HL-60/S4 treated with retinoic acid at 250 ng/mL for 4 days and 3 days (cell line): ENCODE measurements around the gene C3orf20.

Source experiments
- in situ Hi-C: fragments of 300-500 bp; cut with MboI; formaldehyde crosslinking; loops from 2 replicates; pipeline ENCODE4 v1.7.0; 2022; ENCODE audit warnings: low sequenced_read_pairs

C3orf20 gene

DNA sequence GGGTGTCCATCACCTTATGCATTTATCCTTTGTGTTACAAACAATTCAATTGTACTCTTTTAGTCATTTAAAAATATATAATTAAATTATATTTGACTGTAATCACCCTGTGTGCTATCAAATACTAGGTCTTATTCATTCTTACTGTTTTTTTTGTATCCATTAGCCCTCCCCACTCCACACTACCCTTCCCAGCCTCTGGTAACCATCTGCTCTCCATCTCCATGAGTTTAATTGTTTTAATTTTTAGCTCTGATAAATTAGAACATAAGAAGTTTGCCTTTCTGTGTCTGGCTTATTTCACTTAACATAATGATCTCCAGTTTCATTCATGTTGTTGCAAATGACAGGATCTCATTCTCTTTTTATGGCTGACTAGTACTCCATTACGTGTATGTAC lies 16.8 kb downstream of the C3orf20 start:
- in situ Hi-C loops: no loop called here

DNA sequence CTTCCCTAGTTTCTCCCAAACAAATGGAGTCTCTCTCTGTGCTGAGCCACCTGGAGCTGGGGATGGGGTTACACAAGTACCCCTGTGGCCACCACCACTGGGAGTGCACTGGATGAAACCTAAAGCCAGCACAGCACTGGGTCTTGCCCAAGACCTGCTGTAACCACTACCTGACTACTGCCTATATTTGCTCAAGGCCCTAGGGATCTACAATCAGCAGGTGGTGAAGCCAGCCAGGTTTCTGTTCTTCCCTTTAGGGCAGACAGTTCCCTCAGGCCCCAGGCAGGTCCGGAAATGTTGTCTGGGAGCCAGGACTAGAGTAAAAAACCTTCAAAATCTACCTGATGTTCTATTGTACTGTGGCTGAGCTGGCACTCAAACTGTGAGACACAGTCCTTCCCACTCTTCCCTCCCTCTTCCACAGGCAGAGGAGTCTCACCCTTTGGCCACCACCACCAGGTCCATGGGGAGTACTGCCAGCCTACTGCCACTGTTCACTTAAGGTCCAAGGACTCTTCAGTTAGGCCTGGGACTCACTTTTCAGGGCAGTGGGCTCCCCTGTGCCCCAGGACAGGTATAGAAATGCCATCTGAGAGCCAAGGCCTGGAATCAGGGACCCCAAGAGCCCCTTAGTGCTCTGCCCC lies 23.8 kb downstream of the C3orf20 start:
- in situ Hi-C loops: no loop called here

DNA sequence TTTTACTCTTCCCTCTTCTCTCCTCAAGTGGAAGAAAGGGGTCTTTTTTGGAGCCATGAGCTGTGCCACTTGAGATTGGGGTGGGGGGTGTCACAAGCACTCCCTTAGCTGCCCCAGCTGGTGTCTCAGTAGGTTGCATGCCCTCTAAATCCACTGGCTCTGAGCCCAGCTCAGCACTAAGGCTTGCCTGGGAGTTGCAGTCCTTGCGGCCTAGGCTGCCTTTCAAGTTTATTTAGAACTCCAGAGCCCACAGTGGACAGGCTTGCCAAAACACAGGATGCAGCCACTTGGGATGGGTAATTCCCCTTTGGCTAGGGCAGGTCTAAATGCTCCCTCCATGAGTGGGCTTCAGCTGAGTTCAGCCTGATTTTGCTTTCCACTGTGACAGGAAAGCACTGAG lies 24.7 kb downstream of the C3orf20 start:
- in situ Hi-C loops: no loop called here

- in situ Hi-C loops: no loop called here
These were observed 25.9 kb downstream of the C3orf20 start for GRCh38 chr3:14700891-14701290.

DNA sequence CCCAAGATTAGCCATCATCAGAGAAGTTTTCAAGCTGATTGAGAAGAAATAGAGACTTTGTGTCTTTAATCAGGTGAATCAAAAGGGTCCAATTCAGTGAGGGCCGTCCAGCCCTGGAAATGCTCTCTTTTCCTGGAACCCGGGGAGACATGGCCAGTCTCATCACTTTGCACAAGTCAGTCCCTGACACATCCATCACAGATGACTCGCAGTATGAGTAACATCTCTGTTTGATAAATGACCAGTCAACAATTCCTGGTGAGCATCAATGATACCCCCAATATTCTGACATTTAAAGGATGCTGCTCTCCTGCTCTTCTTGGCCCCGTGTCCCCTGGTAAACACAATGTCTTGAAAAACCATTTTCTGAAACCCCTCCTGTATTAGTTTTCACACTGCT lies 26.7 kb downstream of the C3orf20 start:
- in situ Hi-C loops: no loop called here

- in situ Hi-C loops: no loop called here
These were observed 28.3 kb downstream of the C3orf20 start for GRCh38 chr3:14703128-14703750.

DNA sequence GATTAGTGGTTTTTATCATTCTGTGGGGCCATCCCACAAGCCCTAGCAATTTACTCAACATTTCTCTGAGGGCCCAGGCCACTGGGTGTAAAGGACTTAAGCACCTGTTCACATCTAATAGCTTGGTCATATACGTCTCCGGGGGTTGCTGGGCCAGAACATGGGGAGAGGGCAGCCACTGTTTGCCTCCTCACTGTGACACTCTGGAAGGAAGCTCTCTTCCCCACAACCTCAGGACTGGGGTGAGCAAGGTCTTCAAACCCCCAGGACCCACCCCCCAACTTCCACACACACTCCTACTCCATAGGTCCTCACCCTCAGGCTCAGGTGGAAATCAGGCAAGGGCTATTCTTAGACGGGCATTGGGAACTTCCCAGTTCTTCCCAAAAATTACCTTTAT lies 28.9 kb downstream of the C3orf20 start:
- in situ Hi-C loops: no loop called here

DNA sequence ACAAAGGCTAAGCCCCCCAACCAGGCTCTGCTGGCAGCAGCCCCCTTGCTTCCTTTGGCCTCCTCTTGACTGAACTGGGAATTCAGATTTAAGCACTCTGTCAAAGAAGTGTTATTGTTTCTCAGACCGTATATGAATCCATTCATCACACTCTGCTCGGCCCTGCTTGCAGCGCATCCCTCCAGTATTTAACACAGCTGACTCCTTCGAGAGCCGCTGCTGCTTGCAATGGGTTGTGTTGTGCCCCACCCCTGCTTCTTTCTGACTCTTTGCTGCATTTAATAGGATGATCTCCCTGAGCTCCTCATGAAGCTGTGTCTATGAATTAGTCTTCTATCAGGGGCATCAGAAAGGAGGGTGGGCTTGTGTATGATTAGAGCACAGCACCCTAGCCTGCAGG lies 31.2 kb downstream of the C3orf20 start:
- in situ Hi-C loops: no loop called here

DNA sequence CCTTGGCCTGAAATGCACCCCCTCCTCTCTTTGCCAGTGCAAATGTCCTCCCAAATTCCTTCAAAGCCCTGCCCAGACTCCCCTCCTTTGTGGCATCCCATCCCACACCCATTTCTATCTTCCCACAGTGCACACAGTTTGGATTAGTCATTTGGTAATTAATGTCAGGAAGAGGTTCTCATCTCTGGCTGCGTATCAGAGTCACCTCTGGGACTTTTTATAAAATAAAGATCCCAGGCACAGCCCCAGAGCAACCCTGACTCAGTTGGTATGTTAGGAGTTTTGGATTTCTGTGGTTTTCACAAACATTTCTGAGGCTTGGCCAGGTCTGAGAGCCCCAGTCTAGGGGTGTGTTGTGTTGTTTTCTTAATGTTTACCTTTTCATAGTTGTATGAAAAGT lies 41.6 kb downstream of the C3orf20 start:
- in situ Hi-C loops: no loop called here

DNA sequence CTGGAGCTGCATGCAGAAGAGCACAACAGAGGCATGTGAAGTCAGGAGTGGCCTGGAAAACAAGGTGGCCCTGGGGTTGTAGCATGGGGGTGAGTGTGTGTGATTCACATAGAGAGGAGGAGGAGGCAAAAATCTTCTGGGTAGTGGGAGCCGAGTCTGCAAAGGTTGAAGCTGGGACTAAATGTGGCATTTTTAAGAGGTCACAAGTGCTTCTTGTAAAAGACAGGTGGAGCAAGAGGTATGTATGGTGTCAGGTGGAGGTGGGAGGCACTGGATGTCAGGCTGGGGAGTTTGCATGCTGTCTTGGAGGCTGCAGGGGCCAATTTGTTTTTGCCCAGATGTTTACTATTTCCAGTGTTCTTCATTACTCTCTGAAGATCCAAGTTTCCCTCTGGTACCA lies 42.4 kb downstream of the C3orf20 start:
- in situ Hi-C loops: no loop called here

GRCh38 chr3:14718539-14718938 lies 43.6 kb downstream of the C3orf20 start:
- in situ Hi-C loops: no loop called here

DNA sequence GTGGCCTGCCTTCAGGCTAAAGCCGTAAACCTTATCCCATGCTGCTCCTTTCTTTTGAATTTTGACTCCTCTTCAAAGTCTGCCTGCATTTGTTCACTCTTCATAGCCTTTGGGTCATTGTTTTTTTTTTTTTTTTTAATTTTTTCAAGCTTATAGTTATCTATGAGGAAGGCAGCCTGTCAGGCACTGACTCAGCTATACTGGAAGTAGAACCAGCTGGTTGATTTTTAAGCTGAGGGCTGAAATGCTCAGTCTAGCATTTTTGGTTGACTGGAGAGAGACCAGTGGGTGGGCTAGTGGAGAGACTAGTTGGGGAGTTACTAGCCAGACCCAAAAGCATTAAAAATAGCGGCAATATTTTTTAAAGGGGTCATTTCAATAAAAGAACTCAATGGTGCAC lies 44.1 kb downstream of the C3orf20 start:
- in situ Hi-C loops: no loop called here

DNA sequence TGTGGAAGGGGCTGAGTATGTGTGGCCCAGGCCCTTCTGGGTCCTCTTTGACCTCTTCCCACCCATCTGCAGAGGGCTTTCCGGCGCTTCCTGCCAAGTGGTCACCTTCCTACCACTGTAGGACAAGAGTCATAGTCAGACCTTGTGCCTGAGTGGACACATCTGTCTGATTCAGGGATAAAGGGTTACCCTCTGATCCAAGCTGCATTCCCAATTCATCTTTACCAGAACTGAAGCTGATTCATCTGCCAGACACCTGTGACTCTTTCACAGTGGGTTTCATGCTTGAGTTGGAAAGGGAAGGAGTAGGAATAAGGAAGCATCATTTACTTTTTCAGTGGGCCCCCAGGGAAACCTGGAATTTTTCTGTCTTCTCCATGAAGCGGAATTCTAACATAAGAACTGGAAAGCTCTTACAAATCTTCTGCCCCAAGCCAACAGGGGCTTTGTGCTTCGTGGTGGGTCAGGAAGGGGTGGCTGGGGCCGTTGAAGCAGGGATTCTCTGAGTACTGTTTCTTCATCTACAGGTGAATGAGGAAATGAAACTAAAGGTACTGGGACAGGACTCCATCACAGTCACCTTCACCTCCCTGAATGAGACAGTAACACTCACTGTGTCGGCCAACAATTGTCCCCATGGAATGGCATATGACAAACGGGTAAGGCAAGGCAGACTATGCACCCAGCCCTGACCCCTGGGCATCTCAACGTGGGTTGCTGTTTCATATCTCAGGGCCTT lies 46.4 kb downstream of the C3orf20 start:
- in situ Hi-C loops: no loop called here

DNA sequence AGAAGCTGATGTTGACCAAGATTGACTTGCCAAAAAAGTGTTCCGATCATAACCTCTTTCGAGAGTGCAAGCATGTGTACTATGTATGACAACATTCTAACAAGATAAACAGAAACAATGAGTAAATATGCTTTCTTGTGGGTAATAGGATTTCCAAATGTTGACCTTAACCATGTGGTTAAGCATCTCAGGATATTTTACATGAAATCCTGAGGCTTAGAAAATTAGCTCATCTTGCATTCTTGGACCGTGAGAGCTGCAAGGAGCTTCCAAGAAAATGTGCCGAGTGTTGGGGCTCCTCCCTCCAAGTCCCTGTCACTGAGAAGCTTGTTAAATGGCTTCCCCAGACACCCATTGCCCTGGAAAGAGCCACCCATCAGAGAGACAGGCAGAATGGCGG lies 50.1 kb downstream of the C3orf20 start:
- in situ Hi-C loops: no loop called here

DNA sequence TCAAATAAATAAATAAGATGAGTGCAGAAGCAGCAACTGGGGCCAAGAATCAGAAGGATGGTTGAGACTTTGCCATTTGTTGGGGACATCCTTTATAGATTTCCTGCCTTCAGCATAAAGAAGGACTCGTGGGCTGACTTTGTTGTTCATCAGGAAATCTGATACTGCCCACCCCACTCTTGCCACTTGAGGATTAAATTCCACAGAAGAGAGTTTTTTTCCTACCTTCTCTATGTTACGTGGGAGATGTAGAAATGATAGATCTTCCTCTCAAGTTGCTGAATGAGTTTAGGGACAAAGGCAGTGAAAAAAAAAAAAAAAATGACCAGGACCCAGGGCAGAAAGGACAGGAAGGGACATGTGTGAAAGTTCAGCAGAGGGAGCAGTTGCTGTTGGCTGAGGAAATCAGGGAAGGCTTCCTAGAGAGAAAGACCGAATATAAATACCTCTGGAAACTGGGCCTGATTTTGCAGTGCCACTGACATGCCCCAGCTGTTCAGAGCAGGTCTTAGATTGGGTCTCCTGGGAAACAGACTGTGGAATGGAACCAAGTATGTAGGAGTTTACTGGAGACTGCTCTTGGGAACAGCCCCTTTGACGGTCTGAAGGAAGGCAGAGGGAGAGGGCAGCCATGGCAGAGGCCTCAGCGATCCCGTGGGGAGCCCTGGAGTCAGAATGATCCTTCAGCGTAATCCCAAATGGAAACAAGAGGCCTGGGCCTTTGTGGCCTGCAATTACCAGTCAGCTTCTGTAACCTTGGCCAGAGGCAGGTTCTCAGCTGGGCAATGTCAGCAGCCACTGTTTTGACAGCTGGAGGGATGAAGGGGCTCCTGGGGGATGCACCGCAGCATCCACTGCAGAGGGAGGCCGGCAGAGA lies 50.9 kb downstream of the C3orf20 start:
- in situ Hi-C loops: no loop called here

DNA sequence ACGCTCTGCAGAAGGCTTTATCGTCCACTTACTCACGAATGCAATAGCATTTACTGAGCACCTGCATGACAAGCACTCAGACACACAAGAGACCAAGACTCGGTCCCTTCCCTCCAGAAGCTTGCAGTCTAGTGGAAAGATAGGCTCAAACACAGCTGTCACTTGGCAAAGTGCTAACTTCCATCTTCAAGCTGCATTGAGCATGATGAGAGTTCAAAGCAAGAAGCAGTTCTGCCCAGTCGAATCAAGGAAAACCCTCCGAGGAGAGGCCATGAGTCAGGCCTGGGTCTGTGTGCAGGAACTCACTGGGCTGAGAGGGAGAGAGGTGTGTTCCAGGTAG lies 51.5 kb downstream of the C3orf20 start:
- in situ Hi-C loops: no loop called here

- in situ Hi-C loops: no loop called here
These were observed 53.2 kb downstream of the C3orf20 start for GRCh38 chr3:14728113-14728512.

- in situ Hi-C loops: no loop called here
These were observed 55.9 kb downstream of the C3orf20 start for GRCh38 chr3:14730703-14731382.

DNA sequence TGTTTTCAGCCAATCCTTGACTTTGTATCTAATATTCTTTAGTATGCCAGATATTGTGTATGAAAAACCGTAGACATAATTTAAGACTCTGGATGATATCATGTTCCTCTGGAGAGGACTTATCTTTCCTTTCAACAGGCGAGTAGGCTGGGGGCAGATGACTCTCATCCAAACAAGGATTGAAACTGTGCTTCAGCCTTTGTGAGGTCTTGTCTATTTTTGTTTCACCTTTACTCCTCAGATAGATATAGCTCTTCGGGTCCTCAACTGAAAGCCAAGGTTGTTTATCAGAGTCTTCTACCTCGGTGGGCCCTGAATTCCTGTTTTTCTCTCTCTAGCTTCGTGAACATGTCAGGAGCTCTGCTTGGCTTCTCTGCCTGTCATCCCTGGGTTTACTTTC lies 66.0 kb downstream of the C3orf20 start:
- in situ Hi-C loops: no loop called here

DNA sequence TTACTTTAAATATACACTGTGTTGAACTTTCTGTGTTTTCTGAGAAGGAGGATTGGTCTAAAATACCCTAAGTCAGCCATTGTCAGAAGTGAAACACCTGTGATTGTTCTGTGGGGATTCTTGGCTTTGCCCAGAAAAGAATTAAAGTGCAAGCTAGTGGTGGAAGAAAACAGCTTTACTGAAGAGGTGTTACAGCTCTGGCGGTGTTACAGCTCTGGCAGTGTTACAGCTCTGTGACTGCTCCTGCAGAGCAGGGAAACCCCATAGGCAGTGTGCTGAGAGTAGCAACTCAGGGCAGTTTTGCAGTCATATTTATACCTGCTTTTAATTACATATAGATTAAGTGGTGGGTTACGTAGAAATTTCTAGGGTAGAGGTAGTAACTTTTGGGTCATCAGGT lies 66.6 kb downstream of the C3orf20 start:
- in situ Hi-C loops: no loop called here

DNA sequence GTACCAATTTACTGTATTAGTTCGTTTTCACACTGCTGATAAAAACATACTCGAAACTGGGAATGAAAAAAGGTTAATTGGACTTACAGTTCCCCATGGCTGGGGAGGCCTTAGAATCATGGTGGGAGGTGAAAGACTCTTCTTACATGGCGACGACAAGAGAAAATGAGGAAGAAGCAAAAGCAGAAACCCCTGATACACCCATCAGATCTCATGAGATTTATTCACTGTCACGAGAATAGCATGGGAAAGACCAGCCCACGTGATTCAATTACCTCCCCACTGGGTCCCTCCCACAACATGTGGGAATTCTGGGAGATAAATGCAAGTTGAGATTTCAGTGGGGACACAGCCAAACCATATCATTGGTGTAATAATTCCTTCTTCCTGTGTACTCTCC lies 69.6 kb downstream of the C3orf20 start:
- in situ Hi-C loops: no loop called here
